HepG2 (cell line): ENCODE measurements around the gene SUPV3L1. TPM values are rescaled to one million over a fixed set of nuclear protein-coding genes. Genes with fewer than 3 reads are reported as not detected.
A peak's percentile ranks its signal among the peaks of the same experiment; 100 is the strongest.

Experiments used
- ATAC-seq: fragments of 200-7000 bp; cut with Tn5 transposase; 3 replicates; pipeline ENCODE4 v1.9.1; 2020; ENCODE audit warnings: mild to moderate bottlenecking, moderate library complexity
- BruUV-seq: library from RNA; stranded (reverse); fragments of 400-500 nt; replicated peaks from 2 replicates; lab custom pipeline; 2021; lab: Mats Ljungman, UMichigan
- CTCF ChIA-PET: fragments of 300-600 bp; formaldehyde crosslinking; extraction: SDS; loops from one replicate; lab custom pipeline; 2021; ENCODE audit warnings: low total read pairs, inconsistent platforms, low intra/inter-chr PET ratio; lab: Yijun Ruan, JAX
- POLR2A ChIA-PET: fragments of 350-600 bp; sonication (Branson Sonifier 250); formaldehyde crosslinking; loops from one replicate; lab custom pipeline; 2020; ENCODE audit warnings: antibody characterized with exemption, inconsistent platforms; lab: Yijun Ruan, JAX
- DNase-seq: peaks from one replicate; pipeline ENCODE4 v3.0.0-alpha.2; 2015; ENCODE audit warnings: low spot score
- FAIRE-seq: peaks from 3 replicates; lab custom pipeline; 2011; peaks lifted over from hg19 to GRCh38; lab: Jason Lieb, UNC
- H2AFZ ChIP-seq: one replicate; pipeline ENCODE4 v1.6.1; 2011; ENCODE audit warnings: low read length, inconsistent platforms
- H3K27ac ChIP-seq: fragments of 300-600 bp; 3 replicates; pipeline ENCODE4 v1.8.0; 2011; ENCODE audit warnings: mixed run types, mild to moderate bottlenecking, mixed read lengths, low read length, inconsistent platforms; ENCODE audit not compliant: insufficient read depth; ENCODE audit errors: extremely low read length
- H3K27me3 ChIP-seq, 2 experiments: fragments of 200-600 bp in 1 of 2; 2 replicates in 1 of 2; 3 replicates in 1 of 2; pipeline versions ENCODE4 v1.6.0 to v1.8.0; 2011; ENCODE audit warnings: low read length in 2 of 2, mild to moderate bottlenecking in 2 of 2, moderate library complexity in 2 of 2, inconsistent platforms in 1 of 2; ENCODE audit not compliant: insufficient read depth in 2 of 2, control insufficient read depth in 1 of 2
- H3K36me3 ChIP-seq, 2 experiments: fragments of 200-600 bp in 1 of 2; replicated peaks in 1 of 2; 2 replicates in 1 of 2; 3 replicates in 1 of 2; pipeline versions ENCODE4 v1.5.1 to v1.8.0; 2011; ENCODE audit warnings: low read length in 2 of 2, inconsistent platforms in 1 of 2; ENCODE audit not compliant: insufficient read depth in 2 of 2, control insufficient read depth in 1 of 2
- H3K4me1 ChIP-seq: 2 replicates; pipeline ENCODE4 v1.5.1; 2012; ENCODE audit warnings: low read length, inconsistent platforms; ENCODE audit not compliant: insufficient read depth
- H3K4me2 ChIP-seq: 2 replicates; pipeline ENCODE4 v1.6.0; 2011; ENCODE audit warnings: low read depth, low read length, inconsistent platforms
- H3K4me3 ChIP-seq, 3 experiments: fragments of 200-600 bp in 1 of 3; sonication (generic), shearing (Covaris generic) in 1 of 3; replicated peaks in 1 of 3; 2 replicates each; pipeline ENCODE4 v1.5.1; 2011 to 2016; ENCODE audit warnings: low read length in 3 of 3, inconsistent platforms in 2 of 3, low read depth in 2 of 3, mild to moderate bottlenecking in 2 of 3, control low read depth in 1 of 3, mixed read lengths in 1 of 3; ENCODE audit not compliant: insufficient read depth in 1 of 3
- H3K79me2 ChIP-seq: one replicate; pipeline ENCODE4 v1.6.1; 2011; ENCODE audit warnings: low read length, inconsistent platforms; ENCODE audit not compliant: insufficient read depth
- H3K9ac ChIP-seq: 2 replicates; pipeline ENCODE4 v1.6.0; 2011; ENCODE audit warnings: mild to moderate bottlenecking, low read depth, low read length, inconsistent platforms; ENCODE audit not compliant: insufficient read depth
- H3K9me3 ChIP-seq: 2 replicates; pipeline ENCODE4 v1.5.1; 2012; ENCODE audit warnings: mild to moderate bottlenecking, low read length
- H4K20me1 ChIP-seq: 2 replicates; pipeline ENCODE4 v1.6.0; 2011; ENCODE audit warnings: inconsistent platforms, mild to moderate bottlenecking, low read length, moderate library complexity; ENCODE audit not compliant: insufficient read depth
- ATAD3A ChIP-seq: sonication (generic); formaldehyde crosslinking; IDR thresholded peaks from 2 replicates; pipeline ENCODE4 v1.4.0; 2020; ENCODE audit warnings: missing genetic modification reagents
- DMAP1 ChIP-seq: IDR thresholded peaks from 2 replicates; pipeline ENCODE4 v1.6.1; 2016
- ESRRA ChIP-seq: sonication (generic); formaldehyde crosslinking; IDR thresholded peaks from 2 replicates; pipeline ENCODE4 v1.5.1; 2020; ENCODE audit warnings: mild to moderate bottlenecking, low read depth, missing genetic modification reagents
- HDAC1 ChIP-seq: sonication (generic); formaldehyde crosslinking; IDR thresholded peaks from 2 replicates; pipeline ENCODE4 v1.5.1; 2020; ENCODE audit warnings: mild to moderate bottlenecking, missing genetic modification reagents
- HNRNPH1 ChIP-seq: fragments of 200-400 bp; formaldehyde crosslinking; optimal IDR thresholded peaks from 2 replicates; pipeline ENCODE3; 2017; ENCODE audit warnings: mild to moderate bottlenecking, low read depth, low read length
- MLXIP ChIP-seq: sonication (generic); formaldehyde crosslinking; IDR thresholded peaks from 2 replicates; pipeline ENCODE4 v1.9.0; 2021; ENCODE audit warnings: missing genetic modification reagents, borderline replicate concordance
- NFE2 ChIP-seq: sonication (generic); formaldehyde crosslinking; IDR thresholded peaks from 2 replicates; pipeline ENCODE4 v1.4.0; 2020; ENCODE audit warnings: missing genetic modification reagents
- ONECUT2 ChIP-seq: sonication (generic); formaldehyde crosslinking; IDR thresholded peaks from 2 replicates; pipeline ENCODE4 v1.4.0; 2020; ENCODE audit warnings: missing genetic modification reagents
- PHF21A ChIP-seq: sonication (generic); formaldehyde crosslinking; IDR thresholded peaks from 2 replicates; pipeline ENCODE4 v1.5.0; 2020; ENCODE audit warnings: mild to moderate bottlenecking, missing genetic modification reagents
- SALL1 ChIP-seq: sonication (generic); formaldehyde crosslinking; IDR thresholded peaks from 2 replicates; pipeline ENCODE4 v1.8.0; 2022; ENCODE audit warnings: mild to moderate bottlenecking, missing genetic modification reagents
- SRY ChIP-seq: sonication (generic); formaldehyde crosslinking; IDR thresholded peaks from 2 replicates; pipeline ENCODE4 v1.8.0; 2022; ENCODE audit warnings: mild to moderate bottlenecking, missing genetic modification reagents
- TOPORS ChIP-seq: sonication (generic); formaldehyde crosslinking; IDR thresholded peaks from 2 replicates; pipeline ENCODE4 v1.8.0; 2023; ENCODE audit warnings: mild to moderate bottlenecking, missing genetic modification reagents
- ZBTB14 ChIP-seq: sonication (generic); formaldehyde crosslinking; IDR thresholded peaks from 2 replicates; pipeline ENCODE4 v1.4.0; 2020; ENCODE audit warnings: missing genetic modification reagents
- ZNF430 ChIP-seq: sonication (generic); formaldehyde crosslinking; IDR thresholded peaks from 2 replicates; pipeline ENCODE4 v1.9.0; 2021; ENCODE audit warnings: mild to moderate bottlenecking, missing genetic modification reagents
- WGBS: methylation state at CpG from one replicate; pipeline ENCODE4 v1.1.6; 2017; ENCODE audit warnings: low lambda C conversion rate; 5-methylcytosine and 5-hydroxymethylcytosine counted together
- in situ Hi-C: cut with HindIII; loops from 2 replicates; pipeline ENCODE4 v1.10.0; 2017; ENCODE audit warnings: low pct_unique_long_range_greater_than_20kb; ENCODE audit not compliant: extremely low pct_ligation_motif_present
- intact Hi-C: fragments of 100-400 bp; cut with micrococcal nuclease; formaldehyde crosslinking; loops from one replicate; pipeline ENCODE4 v1.10.0; 2022; ENCODE audit not compliant: unreplicated experiment
- polyA plus RNA-seq, 8 experiments: library from polyadenylated mRNA; depleted of rRNA in 3 of 8; stranded (reverse) in 7 of 8; unstranded in 1 of 8; fragments of >200 nt; fragmentation: Illumina TruSeq in 4 of 8; extraction: Trizol in 4 of 8; gene quantifications; 2 replicates each; pipeline versions ENCODE4 v1.2.1 to v1.2.3, GENCODE V29; 2011 to 2016; ENCODE audit warnings: low read depth in 4 of 8, missing spikeins in 1 of 8, mixed read lengths in 1 of 8; ENCODE audit not compliant: insufficient read depth in 1 of 8
- total RNA-seq, 5 experiments: library from RNA; depleted of rRNA; stranded (reverse); fragments of >200 nt; fragmentation: Illumina TruSeq; extraction: Trizol; gene quantifications; 2 replicates each; pipeline ENCODE4 v1.2.3, GENCODE V29; 2016; ENCODE audit warnings: low read depth in 1 of 5
- TF ChIP-seq, protein P1 (sequence below): IDR thresholded peaks from 2 replicates; pipeline ENCODE4 v1.6.1; 2016; ENCODE audit warnings: missing genetic modification reagents, missing compliant biosample characterization
- TF ChIP-seq, protein P2 (sequence below): IDR thresholded peaks from 2 replicates; pipeline ENCODE4 v1.6.1; 2016; ENCODE audit warnings: low read depth, missing genetic modification reagents, missing compliant biosample characterization

Gene SUPV3L1
- total and polyA plus RNA-seq, 2 of the 13 experiments (the other 11 are each of a cell fraction or from before 2014, with no cell fraction given) = 28.8 to 45.7 TPM

DNA sequence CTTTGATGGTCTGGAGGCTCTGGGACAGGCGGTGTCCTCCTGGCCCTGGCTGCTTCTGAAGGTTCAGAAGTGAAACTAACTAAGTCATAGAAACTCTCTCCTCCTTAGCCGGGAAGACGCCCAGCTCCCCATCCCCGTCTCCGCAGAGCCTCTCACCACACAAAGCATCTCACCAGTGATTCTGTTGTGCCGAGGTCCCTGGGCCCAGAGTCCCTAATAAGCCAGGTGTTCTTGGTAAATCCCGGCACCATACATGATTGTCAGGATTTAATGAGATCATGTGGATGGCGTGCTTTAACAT lies 49.5 kb downstream of the SUPV3L1 start (continued):
- TF ChIP-seq HNRNPH1 (no peak), DMAP1 (CRISPR knock-in tag) (no peak), ZNF430 (CRISPR knock-in tag) (no peak)
- TF ChIP-seq, protein P1, sequence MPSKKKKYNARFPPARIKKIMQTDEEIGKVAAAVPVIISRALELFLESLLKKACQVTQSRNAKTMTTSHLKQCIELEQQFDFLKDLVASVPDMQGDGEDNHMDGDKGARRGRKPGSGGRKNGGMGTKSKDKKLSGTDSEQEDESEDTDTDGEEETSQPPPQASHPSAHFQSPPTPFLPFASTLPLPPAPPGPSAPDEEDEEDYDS = 0 out of 2 replicates have a peak, but pooled peaks have one; percentile 1
- TF ChIP-seq, all 625 proteins: peak for 6

DNA sequence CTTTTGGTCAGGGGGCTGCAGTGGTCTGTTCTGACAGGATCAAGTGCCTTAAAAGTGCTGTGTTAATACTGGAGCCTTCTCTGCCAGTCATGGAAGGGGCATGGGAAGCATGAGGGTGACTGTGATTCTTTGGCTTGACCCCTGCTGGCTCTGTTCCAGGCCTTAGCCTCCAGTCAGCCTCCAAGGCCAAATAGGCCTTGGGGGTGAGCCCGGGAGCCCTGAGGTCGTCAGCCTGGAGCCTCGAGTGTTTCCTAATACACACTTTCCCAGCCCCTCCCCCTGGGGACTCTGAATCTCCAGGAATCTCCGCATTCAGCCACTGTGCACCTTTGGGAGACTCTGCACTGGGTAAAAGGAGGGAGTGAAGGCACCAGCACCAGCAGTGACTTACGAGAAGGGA lies 50.1 kb downstream of the SUPV3L1 start:
- H3K9me3 ChIP-seq = no peaks in the 10 kb centered on the region
- no peak overlapping the region for H3K4me2 ChIP-seq
- no peaks in the 10 kb centered on the region for H4K20me1 ChIP-seq
- no peak overlapping the region for H3K4me3 ChIP-seq
- FAIRE-seq (no peak), DNase-seq (no peak), ATAC-seq (no peak)
- H3K27me3 ChIP-seq = no peaks in the 10 kb centered on the region
- no peak overlapping the region for H3K9ac ChIP-seq
- no peaks in the 10 kb centered on the region for H3K79me2 ChIP-seq
- intact Hi-C loops = no loop called here
- peaks cover 32% of the 10 kb centered on the region for H3K4me1 ChIP-seq
- H2AFZ ChIP-seq = no peak overlapping the region
- in situ Hi-C loops = loop anchor here (10.0 kb wide), 1 partner anchor 275 kb away; no protein-coding TSS in a partner anchor
- BruUV-seq = no TSS peak
- WGBS = 72% methylated on average over 4 of the region's 5 CpGs
- ChIA-PET POLR2A (interaction anchor here (1.5 kb wide), 1 partner anchor 10 kb away, joined by 12 read pairs; the partner anchor contains the start of gene HKDC1), CTCF (no interaction called here)
- H3K36me3 ChIP-seq = no peaks in the 10 kb centered on the region; a peak in 3 of 5 replicates
- peak overlapping the region; percentile 62 for H3K27ac ChIP-seq
- TF ChIP-seq ZBTB14 (CRISPR knock-in tag) (no peak), TOPORS (CRISPR knock-in tag) (no peak), ESRRA (no peak), MLXIP (CRISPR knock-in tag) (no peak), PHF21A (CRISPR knock-in tag) (no peak), HDAC1 (no peak), SALL1 (CRISPR knock-in tag) (no peak), NFE2 (no peak), SRY (no peak), ATAD3A (CRISPR knock-in tag) (no peak), ONECUT2 (CRISPR knock-in tag) (no peak)
- TF ChIP-seq, protein P2, sequence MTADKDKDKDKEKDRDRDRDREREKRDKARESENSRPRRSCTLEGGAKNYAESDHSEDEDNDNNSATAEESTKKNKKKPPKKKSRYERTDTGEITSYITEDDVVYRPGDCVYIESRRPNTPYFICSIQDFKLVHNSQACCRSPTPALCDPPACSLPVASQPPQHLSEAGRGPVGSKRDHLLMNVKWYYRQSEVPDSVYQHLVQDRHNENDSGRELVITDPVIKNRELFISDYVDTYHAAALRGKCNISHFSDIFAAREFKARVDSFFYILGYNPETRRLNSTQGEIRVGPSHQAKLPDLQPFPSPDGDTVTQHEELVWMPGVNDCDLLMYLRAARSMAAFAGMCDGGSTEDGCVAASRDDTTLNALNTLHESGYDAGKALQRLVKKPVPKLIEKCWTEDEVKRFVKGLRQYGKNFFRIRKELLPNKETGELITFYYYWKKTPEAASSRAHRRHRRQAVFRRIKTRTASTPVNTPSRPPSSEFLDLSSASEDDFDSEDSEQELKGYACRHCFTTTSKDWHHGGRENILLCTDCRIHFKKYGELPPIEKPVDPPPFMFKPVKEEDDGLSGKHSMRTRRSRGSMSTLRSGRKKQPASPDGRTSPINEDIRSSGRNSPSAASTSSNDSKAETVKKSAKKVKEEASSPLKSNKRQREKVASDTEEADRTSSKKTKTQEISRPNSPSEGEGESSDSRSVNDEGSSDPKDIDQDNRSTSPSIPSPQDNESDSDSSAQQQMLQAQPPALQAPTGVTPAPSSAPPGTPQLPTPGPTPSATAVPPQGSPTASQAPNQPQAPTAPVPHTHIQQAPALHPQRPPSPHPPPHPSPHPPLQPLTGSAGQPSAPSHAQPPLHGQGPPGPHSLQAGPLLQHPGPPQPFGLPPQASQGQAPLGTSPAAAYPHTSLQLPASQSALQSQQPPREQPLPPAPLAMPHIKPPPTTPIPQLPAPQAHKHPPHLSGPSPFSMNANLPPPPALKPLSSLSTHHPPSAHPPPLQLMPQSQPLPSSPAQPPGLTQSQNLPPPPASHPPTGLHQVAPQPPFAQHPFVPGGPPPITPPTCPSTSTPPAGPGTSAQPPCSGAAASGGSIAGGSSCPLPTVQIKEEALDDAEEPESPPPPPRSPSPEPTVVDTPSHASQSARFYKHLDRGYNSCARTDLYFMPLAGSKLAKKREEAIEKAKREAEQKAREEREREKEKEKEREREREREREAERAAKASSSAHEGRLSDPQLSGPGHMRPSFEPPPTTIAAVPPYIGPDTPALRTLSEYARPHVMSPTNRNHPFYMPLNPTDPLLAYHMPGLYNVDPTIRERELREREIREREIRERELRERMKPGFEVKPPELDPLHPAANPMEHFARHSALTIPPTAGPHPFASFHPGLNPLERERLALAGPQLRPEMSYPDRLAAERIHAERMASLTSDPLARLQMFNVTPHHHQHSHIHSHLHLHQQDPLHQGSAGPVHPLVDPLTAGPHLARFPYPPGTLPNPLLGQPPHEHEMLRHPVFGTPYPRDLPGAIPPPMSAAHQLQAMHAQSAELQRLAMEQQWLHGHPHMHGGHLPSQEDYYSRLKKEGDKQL (CRISPR knock-in tag) = no peak
